Upper lobe of left lung (tissue), 6 donors: ENCODE results near the gene MMP10. TPM values are rescaled to one million over a fixed set of nuclear protein-coding genes. Genes with fewer than 3 reads are reported as not detected.
"Not testable (repeated sequence)": the region's sequence is repeated elsewhere in the genome, so short reads cannot be mapped to it uniquely, and the experiment has no call there.

ENCODE experiments used
- ATAC-seq, 2 donors: fragments of 200-7000 bp; cut with Tn5 transposase; one replicate each; pipeline ENCODE4 v1.9.1; 2022; ENCODE audit warnings: mild to moderate bottlenecking in 2 of 2, moderate library complexity in 2 of 2; ENCODE audit not compliant: low FRiP score in 2 of 2
- DNase-seq, 2 donors: peaks; one replicate each; pipeline ENCODE4 v3.0.0-alpha.2; 2019 to 2020
- H3K27ac ChIP-seq, 4 donors: fragments of 200-600 bp; sonication (generic); one replicate each; pipeline ENCODE4 v1.5.1; 2016 to 2019
- H3K27me3 ChIP-seq, 4 donors: fragments of 200-600 bp; sonication (generic); one replicate each; pipeline ENCODE4 v1.5.1; 2017 to 2019
- H3K36me3 ChIP-seq, 4 donors: fragments of 200-600 bp; sonication (generic); one replicate each; pipeline ENCODE4 v1.5.1; 2016 to 2019
- H3K4me1 ChIP-seq, 4 donors: fragments of 200-600 bp; sonication (generic); one replicate each; pipeline ENCODE4 v1.5.1; 2018 to 2019
- H3K4me3 ChIP-seq, 4 donors: fragments of 200-600 bp; sonication (generic); one replicate each; pipeline ENCODE4 v1.5.1; 2017 to 2019; ENCODE audit warnings: mild to moderate bottlenecking in 2 of 4, moderate library complexity in 1 of 4
- H3K9me3 ChIP-seq, 4 donors: fragments of 200-600 bp; sonication (generic); one replicate each; pipeline ENCODE4 v1.5.1; 2018 to 2019
- CTCF ChIP-seq, 6 experiments: fragments of 450-650 bp in 4 of 6; fragments of 200-600 bp in 2 of 6; sonication (generic) in 2 of 6; IDR thresholded peaks; one replicate each; pipeline ENCODE4 v1.5.1; 2016 to 2019; ENCODE audit warnings: antibody characterized with exemption in 6 of 6
- EP300 ChIP-seq, 4 donors: sonication (generic); formaldehyde crosslinking; IDR thresholded peaks; one replicate each; pipeline ENCODE4 v1.5.1; 2017; ENCODE audit warnings: antibody characterized with exemption in 4 of 4, control low read depth in 2 of 4
- POLR2A ChIP-seq, 4 donors: fragments of 450-650 bp; IDR thresholded peaks; one replicate each; pipeline ENCODE4 v1.5.1; 2016 to 2017; ENCODE audit warnings: antibody characterized with exemption in 4 of 4, mild to moderate bottlenecking in 2 of 4
- POLR2AphosphoS5 ChIP-seq, 2 donors: sonication (generic); formaldehyde crosslinking; IDR thresholded peaks; one replicate each; pipeline ENCODE4 v1.5.1; 2017; ENCODE audit warnings: antibody characterized with exemption in 2 of 2
- WGBS, 2 donors: methylation state at CpG; one replicate each; pipeline ENCODE4 v1.1.5; 2017 to 2018; 5-methylcytosine and 5-hydroxymethylcytosine counted together
- total RNA-seq, 6 donors: library from RNA; depleted of rRNA in 4 of 6; stranded (reverse); fragments of >200 nt in 4 of 6; gene quantifications; one replicate each; pipeline versions ENCODE4 v1.1.0 to v1.2.1, GENCODE V29; 2016 to 2021
- donor health status: DM: no; HTN: no; CAD: no; lungs with moderate emphysema.
- donor health status: DM: no; HTN: yes; CAD: no; lungs with severe emphysema.

The MMP10 gene
- total RNA-seq, 6 donors from 2014 or later, result 1.3 TPM; not detected in 5

GRCh38 chr11:102749101-102749722 is 31.2 kb downstream of the MMP10 start:
- TF ChIP-seq EP300 (IDR thresholded peaks at IDR 0.05), result no peak
- no peak for TF ChIP-seq POLR2A (IDR thresholded peaks at IDR 0.05)
- no peak for TF ChIP-seq POLR2AphosphoS5 (IDR thresholded peaks at IDR 0.05)
- no peak for TF ChIP-seq CTCF (IDR thresholded peaks at IDR 0.05)
- DNase-seq, result no peak

GRCh38 chr11:102746746-102747578 is 33.5 kb downstream of the MMP10 start:
- H3K4me1 ChIP-seq, H3K9me3 ChIP-seq, H3K36me3 ChIP-seq, ATAC-seq, H3K27ac ChIP-seq, H3K4me3 ChIP-seq, H3K27me3 ChIP-seq: not testable (repeated sequence)
- peak in 1 of 2 donors; percentile 39 for DNase-seq
- 83 to 88% methylated on average over 29 to 32 of the region's 32 CpGs for WGBS, 2 donors

More at GRCh38 chr11:102749101-102749722, 31.2 kb downstream of the MMP10 start:
- H3K4me3 ChIP-seq, result no peak overlapping the region
- no peak for ATAC-seq
- H3K27ac ChIP-seq, result no peak overlapping the region
- no peaks in the 10 kb centered on the region for H3K27me3 ChIP-seq
- H3K4me1 ChIP-seq, result no peaks in the 10 kb centered on the region
- no peaks in the 10 kb centered on the region for H3K36me3 ChIP-seq
- no peaks in the 10 kb centered on the region for H3K9me3 ChIP-seq

GRCh38 chr11:102734650-102735049 is 45.8 kb downstream of the MMP10 start:
- TF ChIP-seq EP300 (IDR thresholded peaks at IDR 0.05) (no peak), POLR2AphosphoS5 (IDR thresholded peaks at IDR 0.05) (no peak), POLR2A (IDR thresholded peaks at IDR 0.05) (no peak), CTCF (IDR thresholded peaks at IDR 0.05) (no peak)
- Histone ChIP-seq H3K4me3 (no peak overlapping the region), H3K27ac (no peak overlapping the region), H3K9me3 (no peaks in the 10 kb centered on the region), H3K4me1 (peaks cover 0 to 5% (median 2%) of the 10 kb centered on the region in 4 donors), H3K36me3 (no peaks in the 10 kb centered on the region), H3K27me3 (no peaks in the 10 kb centered on the region)
- DNase-seq, result no peak
- ATAC-seq, result no peak

GRCh38 chr11:102733232-102733875 is 47.1 kb downstream of the MMP10 start:
- TF ChIP-seq POLR2AphosphoS5 (IDR thresholded peaks at IDR 0.05) (no peak), CTCF (IDR thresholded peaks at IDR 0.05) (peak; percentile 46 to 74 (median 56))
- DNase-seq, result peak in 1 of 2 donors; percentile 59
- H3K27me3 ChIP-seq, result no peaks in the 10 kb centered on the region
- H3K4me1 ChIP-seq, result peaks cover 0 to 5% (median 2%) of the 10 kb centered on the region in 4 donors
- peak; percentile 67 to 71 for ATAC-seq
- WGBS, 2 donors, result 54 to 62% methylated on average over 8 of the region's 8 CpGs
- no peaks in the 10 kb centered on the region for H3K36me3 ChIP-seq
- no peaks in the 10 kb centered on the region for H3K9me3 ChIP-seq
- H3K4me3 ChIP-seq, result no peak overlapping the region
- no peak overlapping the region for H3K27ac ChIP-seq

- H3K36me3 ChIP-seq, H3K9me3 ChIP-seq, H3K4me1 ChIP-seq, H3K27me3 ChIP-seq, H3K4me3 ChIP-seq, H3K27ac ChIP-seq, DNase-seq: not testable (repeated sequence)
- ATAC-seq, result peak; percentile 35 to 69
- WGBS, 2 donors, result 54 to 63% methylated on average over 8 of the region's 8 CpGs
These were observed 49.5 kb downstream of the MMP10 start for GRCh38 chr11:102730944-102731343.
